Stimulated activated CD4-positive, alpha-beta T cell treated with anti-CD3 and anti-CD28 coated beads, TNF-alpha, amount 100 ng/mL, for 48 hours (primary cell): Measurements from ENCODE around the gene VWC2L.

Experiments used
- DNase-seq, 3 donors: peaks; one replicate each; pipeline ENCODE4 v3.0.0-alpha.2; 2020; ENCODE audit warnings: low read depth in 3 of 3

Gene VWC2L

GRCh38 chr2:214410918-214411554 is at the start of gene VWC2L:
Gene VWC2L, plus strand, starts transcription at chr2:214411054. Its CDS starts 3,140 bp downstream, at chr2:214414194.
- DNase-seq, result peak in 1 of 3 donors; percentile 5

GRCh38 chr2:214361116-214361515 is 49.7 kb upstream of the VWC2L start:
- DNase-seq, result no peak

GRCh38 chr2:214365549-214365948 is 45.3 kb upstream of the VWC2L start:
- no peak for DNase-seq

- no peak for DNase-seq
Observed at GRCh38 chr2:214367171-214367570, 43.7 kb upstream of the VWC2L start.

GRCh38 chr2:214376618-214377285 is 34.1 kb upstream of the VWC2L start:
- no peak for DNase-seq

GRCh38 chr2:214377286-214377624 is 33.6 kb upstream of the VWC2L start:
- DNase-seq, result no peak

GRCh38 chr2:214378455-214379103 is 32.3 kb upstream of the VWC2L start:
- DNase-seq, result no peak

GRCh38 chr2:214379227-214379626 is 31.6 kb upstream of the VWC2L start:
- no peak for DNase-seq

- no peak for DNase-seq
Observed at GRCh38 chr2:214380681-214381080, 30.2 kb upstream of the VWC2L start.

- DNase-seq, result no peak
Observed at GRCh38 chr2:214382229-214382628, 28.6 kb upstream of the VWC2L start.

- DNase-seq, result no peak
Observed at GRCh38 chr2:214386720-214387119, 24.1 kb upstream of the VWC2L start.

GRCh38 chr2:214389334-214389733 is 21.5 kb upstream of the VWC2L start:
- no peak for DNase-seq

- DNase-seq, result no peak
Observed at GRCh38 chr2:214393796-214394195, 17.1 kb upstream of the VWC2L start.

GRCh38 chr2:214395040-214395439 is 15.8 kb upstream of the VWC2L start:
- no peak for DNase-seq

- DNase-seq, result no peak
Observed at GRCh38 chr2:214401580-214401979, 9.3 kb upstream of the VWC2L start.

- no peak for DNase-seq
Observed at GRCh38 chr2:214410128-214410775, 602 bp upstream of the VWC2L start.

- no peak for DNase-seq
Observed at GRCh38 chr2:214412679-214413078, 1.8 kb downstream of the VWC2L start.

- no peak for DNase-seq
Observed at GRCh38 chr2:214436470-214436869, 25.6 kb downstream of the VWC2L start.

GRCh38 chr2:214450118-214450894 is 39.5 kb downstream of the VWC2L start:
- no peak for DNase-seq

- DNase-seq, result no peak
Observed at GRCh38 chr2:214451516-214452275, 40.8 kb downstream of the VWC2L start.
